GM18505 (cell line): Measurements from ENCODE around the gene ACSL3.

ENCODE experiments used
- ATAC-seq: cut with Tn5 transposase; IDR thresholded peaks from one replicate; pipeline ENCODE4 v1.9.1; 2021; ENCODE audit not compliant: unreplicated experiment
- POLR2A ChIP-seq: IDR thresholded peaks from 4 replicates; pipeline ENCODE4 v1.6.1; 2011; ENCODE audit warnings: borderline replicate concordance; ENCODE audit not compliant: insufficient read depth, insufficient read length; ENCODE audit errors: extremely low read depth

The ACSL3 gene

GRCh38 chr2:222963641-222964040 lies 102.8 kb downstream of the ACSL3 start:
- TF ChIP-seq POLR2A: no peak
- no peak for ATAC-seq

- ATAC-seq: no peak
Measured at GRCh38 chr2:222964376-222965031, 103.7 kb downstream of the ACSL3 start.

DNA sequence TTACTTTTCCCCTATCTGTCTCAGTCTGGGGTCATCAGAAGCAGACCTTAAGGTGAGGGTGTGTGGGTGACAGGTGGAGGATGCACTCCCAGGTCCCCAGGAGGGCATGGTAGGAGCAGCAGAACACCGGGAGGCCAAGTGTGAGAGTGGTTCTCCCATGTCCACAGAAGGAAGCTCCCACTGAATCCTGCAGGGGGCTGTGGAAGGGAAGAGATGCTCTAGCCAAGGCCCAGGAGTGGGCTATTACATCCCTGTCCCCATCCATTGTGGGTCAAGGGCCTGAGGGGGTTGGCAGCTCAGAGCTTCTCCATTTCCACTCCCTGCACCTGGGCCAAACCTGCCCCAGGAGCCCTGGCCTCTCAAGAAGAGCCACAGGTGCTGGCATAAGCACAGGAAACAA lies 104.7 kb downstream of the ACSL3 start:
- ATAC-seq: no peak
- TF ChIP-seq POLR2A: no peak

More at GRCh38 chr2:222964376-222965031, 103.7 kb downstream of the ACSL3 start:
- TF ChIP-seq POLR2A: no peak

GRCh38 chr2:222968550-222969155 lies 107.8 kb downstream of the ACSL3 start:
- ATAC-seq: no peak
- TF ChIP-seq POLR2A: no peak

- TF ChIP-seq POLR2A: no peak
- no peak for ATAC-seq
Measured at GRCh38 chr2:222969491-222969890, 108.7 kb downstream of the ACSL3 start.

DNA sequence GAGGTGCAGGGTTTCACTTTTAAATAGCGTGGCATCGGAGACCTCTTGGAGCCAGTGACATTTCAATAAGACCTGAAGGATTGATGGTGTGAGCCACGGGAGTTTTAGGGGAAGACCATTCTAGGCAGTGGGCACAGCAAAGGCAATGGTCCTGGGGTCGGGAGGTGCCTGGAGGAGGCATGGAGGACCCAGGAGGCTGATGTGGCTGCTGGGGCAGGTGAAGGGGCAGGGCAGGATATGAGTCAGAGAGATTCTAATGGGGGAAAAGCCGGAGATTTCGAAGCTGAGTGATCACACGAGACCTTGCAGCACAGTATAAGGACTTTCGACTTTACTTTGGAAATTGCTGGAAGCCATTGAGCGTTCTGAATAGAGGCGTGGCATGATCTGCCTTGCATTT lies 111.6 kb downstream of the ACSL3 start:
- no peak for TF ChIP-seq POLR2A
- no peak for ATAC-seq

DNA sequence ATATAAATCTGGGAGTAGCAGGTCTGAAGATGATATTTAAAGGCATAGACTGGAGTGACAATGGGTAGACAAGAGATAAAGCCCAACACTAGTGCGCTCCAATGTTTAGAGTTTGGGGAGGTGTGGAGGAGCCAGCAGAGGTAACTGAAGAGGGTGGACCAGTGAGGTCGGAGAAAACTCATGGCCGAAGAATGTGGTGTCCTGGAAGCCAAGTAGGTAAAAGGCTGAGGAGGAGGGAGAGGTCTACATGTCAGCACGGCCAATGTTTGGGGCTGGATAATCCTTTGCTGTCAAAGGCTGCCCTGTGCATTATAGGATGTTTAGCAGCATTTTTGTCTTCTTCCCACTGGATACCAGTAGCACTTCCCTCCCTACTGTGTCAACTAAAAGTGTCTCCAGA lies 112.4 kb downstream of the ACSL3 start:
- no peak for TF ChIP-seq POLR2A
- no peak for ATAC-seq

DNA sequence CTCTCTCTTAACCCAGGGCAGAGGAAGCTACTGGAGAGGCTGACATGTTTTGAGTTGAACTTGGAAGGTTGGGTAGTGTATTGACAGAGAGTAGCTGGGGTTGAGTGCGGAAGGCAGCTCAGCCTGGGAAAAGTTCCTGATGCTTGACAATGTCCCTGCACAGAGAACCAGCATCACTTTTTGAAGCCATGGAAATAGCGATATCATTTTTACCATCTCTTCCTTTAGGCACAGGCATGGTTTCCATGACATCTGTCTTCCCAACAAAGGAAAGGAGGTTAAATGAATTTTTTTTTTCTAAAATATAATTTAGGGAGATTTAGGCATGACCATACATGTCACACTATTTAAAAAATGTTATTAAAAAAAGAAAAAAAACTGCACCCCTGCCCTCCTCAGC lies 112.9 kb downstream of the ACSL3 start:
- ATAC-seq: no peak
- no peak for TF ChIP-seq POLR2A

- no peak for ATAC-seq
- no peak for TF ChIP-seq POLR2A
Measured at GRCh38 chr2:222976521-222977061, 115.8 kb downstream of the ACSL3 start.

GRCh38 chr2:222977121-222977520 lies 116.3 kb downstream of the ACSL3 start:
- no peak for ATAC-seq
- no peak for TF ChIP-seq POLR2A

- TF ChIP-seq POLR2A: no peak
- no peak for ATAC-seq
Measured at GRCh38 chr2:222978850-222979249, 118.0 kb downstream of the ACSL3 start.

DNA sequence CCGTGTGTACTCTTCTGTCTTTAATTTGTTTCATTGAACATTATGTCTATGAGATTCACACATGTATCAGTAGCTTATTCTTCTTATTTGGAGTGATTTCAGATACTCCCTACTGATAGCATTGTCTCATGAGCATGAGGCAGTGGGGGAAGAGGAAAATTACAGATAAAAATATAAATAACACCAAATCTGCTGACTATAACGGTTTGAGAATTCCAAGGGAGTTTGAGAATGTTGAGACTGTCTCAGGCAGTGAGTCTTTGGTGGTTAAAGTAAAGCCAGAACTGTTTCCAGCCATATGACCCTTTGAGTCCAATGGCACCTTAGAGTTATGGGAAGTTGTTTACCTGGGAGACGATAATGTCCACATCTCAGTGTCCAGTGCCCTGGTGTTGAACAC lies 118.6 kb downstream of the ACSL3 start:
- TF ChIP-seq POLR2A: no peak
- no peak for ATAC-seq

GRCh38 chr2:222982010-222982908 lies 121.4 kb downstream of the ACSL3 start:
- TF ChIP-seq POLR2A: no peak
- ATAC-seq: no peak
